GM21723 (cell line): ENCODE data around the gene CDH11.

Experiments
- ATAC-seq: cut with Tn5 transposase; IDR thresholded peaks from one replicate; pipeline ENCODE4 v1.9.1; 2021; ENCODE audit warnings: mild to moderate bottlenecking, moderate library complexity; ENCODE audit not compliant: unreplicated experiment

Gene CDH11

DNA sequence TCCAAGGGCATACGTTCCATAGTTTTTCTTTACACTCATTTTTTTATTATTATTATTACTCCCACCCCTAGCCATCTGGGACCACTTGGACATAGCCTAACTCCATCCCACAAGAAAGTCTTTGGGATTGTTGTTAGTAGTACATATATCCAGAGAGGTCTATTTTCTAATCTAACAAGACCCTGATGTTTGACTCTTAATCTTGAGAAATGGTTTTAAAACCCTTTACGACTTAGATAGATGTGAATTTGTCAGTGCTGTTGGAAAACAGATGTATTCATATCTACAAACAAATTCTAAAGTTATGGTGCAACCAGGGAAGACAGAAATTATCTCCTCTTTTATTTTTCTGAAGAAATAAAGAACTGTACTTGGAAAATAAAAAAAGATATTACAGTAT, 197.8 kb downstream of the CDH11 start:
- no peak for ATAC-seq

GRCh38 chr16:64919929-64920607, 201.8 kb downstream of the CDH11 start:
- ATAC-seq, result no peak

- ATAC-seq, result no peak
Measured at GRCh38 chr16:64919141-64919540, 202.7 kb downstream of the CDH11 start.

DNA sequence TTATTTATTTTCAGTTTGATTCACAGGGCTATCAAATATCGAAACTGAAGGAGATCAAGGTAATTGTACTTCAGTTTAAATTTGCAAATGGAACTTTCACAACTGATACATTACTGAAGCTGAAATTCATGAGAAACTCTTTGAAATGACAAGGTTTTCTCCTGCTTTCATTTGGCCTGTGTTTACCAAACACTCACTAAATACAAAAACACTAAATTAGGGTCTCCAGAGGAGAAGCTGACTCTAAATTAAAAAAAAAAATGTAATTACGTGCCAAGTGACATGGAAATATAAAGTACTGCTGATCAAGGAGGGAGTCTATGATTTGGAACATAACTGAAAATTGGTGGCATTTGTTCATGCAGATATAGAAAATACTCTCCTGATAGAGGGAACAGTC, 205.8 kb downstream of the CDH11 start:
- no peak for ATAC-seq

- no peak for ATAC-seq
Measured at GRCh38 chr16:64910356-64910755, 211.5 kb downstream of the CDH11 start.

- ATAC-seq, result no peak
Measured at GRCh38 chr16:64907844-64908243, 214.0 kb downstream of the CDH11 start.

DNA sequence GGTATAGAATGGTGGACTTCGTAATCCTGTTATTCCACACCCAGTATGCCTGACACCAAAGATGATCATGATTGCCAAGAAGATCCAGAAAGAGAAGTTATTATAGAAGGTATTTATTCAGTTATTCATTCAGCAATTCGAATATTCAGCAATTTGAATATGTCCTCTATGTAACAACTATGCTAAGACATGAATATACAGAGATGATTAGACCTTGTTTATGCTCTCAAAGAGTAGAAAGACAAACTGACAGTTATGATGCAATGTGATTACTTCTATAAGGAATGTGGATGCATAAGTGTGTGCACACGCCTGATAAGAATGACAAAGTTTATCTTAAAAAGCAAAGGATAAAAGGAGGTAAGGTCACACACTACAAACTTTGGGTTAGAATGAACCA, 218.1 kb downstream of the CDH11 start:
- ATAC-seq, result no peak

GRCh38 chr16:64900517-64900916, 221.3 kb downstream of the CDH11 start:
- ATAC-seq, result no peak

- ATAC-seq, result no peak
Measured at GRCh38 chr16:64900019-64900418, 221.8 kb downstream of the CDH11 start.

DNA sequence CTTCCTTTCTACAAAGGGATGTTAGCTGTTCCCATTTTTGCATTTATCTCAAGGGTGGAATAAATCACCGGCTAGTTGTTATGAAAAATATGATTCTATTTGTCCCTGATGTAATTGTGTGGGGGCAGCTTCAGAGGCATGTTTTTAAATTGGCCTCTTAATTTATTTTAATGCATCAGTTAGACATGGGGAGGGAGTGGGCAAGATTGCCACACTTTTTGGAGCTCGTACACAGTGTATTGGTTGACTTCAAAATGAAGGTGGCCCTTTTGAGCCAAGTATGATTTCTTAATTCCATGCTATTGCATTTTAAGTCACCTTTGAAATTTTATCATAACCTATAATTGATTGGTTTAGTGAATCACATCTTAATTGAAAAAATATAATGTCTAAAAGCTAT, 223.7 kb downstream of the CDH11 start:
- no peak for ATAC-seq
